Mucosa of rectum (tissue), 2 donors: Measurements from ENCODE around the gene TMBIM1.

Experiments used
- H3K27ac ChIP-seq, 2 donors: one replicate each; pipeline ENCODE4 v1.7.0; 2013; ENCODE audit warnings: inconsistent platforms in 2 of 2, low read depth in 2 of 2, low read length in 2 of 2
- H3K27me3 ChIP-seq, 2 donors: one replicate each; pipeline ENCODE4 v1.7.0; 2013; ENCODE audit warnings: low read length in 2 of 2; ENCODE audit not compliant: control insufficient read depth in 2 of 2, insufficient read depth in 2 of 2
- H3K36me3 ChIP-seq, 2 donors: one replicate each; pipeline ENCODE4 v1.7.0; 2013; ENCODE audit warnings: low read length in 2 of 2; ENCODE audit not compliant: control insufficient read depth in 2 of 2, insufficient read depth in 2 of 2
- H3K4me1 ChIP-seq, 2 donors: one replicate each; pipeline ENCODE4 v1.7.0; 2013; ENCODE audit warnings: low read length in 2 of 2, mild to moderate bottlenecking in 1 of 2; ENCODE audit not compliant: control insufficient read depth in 2 of 2, insufficient read depth in 2 of 2
- H3K4me3 ChIP-seq, 2 donors: one replicate each; pipeline ENCODE4 v1.7.0; 2013; ENCODE audit warnings: low read length in 2 of 2
- H3K9ac ChIP-seq, 2 donors: one replicate each; pipeline ENCODE4 v1.7.0; 2013; ENCODE audit warnings: low read length in 2 of 2, low read depth in 1 of 2, mild to moderate bottlenecking in 1 of 2
- H3K9me3 ChIP-seq, 2 donors: one replicate each; pipeline ENCODE4 v1.7.0; 2013; ENCODE audit warnings: low read length in 2 of 2; ENCODE audit not compliant: control insufficient read depth in 2 of 2
- donor health status: healthy.
- donor health status: Normal muscosa, but diverticular disease.

Gene TMBIM1

DNA sequence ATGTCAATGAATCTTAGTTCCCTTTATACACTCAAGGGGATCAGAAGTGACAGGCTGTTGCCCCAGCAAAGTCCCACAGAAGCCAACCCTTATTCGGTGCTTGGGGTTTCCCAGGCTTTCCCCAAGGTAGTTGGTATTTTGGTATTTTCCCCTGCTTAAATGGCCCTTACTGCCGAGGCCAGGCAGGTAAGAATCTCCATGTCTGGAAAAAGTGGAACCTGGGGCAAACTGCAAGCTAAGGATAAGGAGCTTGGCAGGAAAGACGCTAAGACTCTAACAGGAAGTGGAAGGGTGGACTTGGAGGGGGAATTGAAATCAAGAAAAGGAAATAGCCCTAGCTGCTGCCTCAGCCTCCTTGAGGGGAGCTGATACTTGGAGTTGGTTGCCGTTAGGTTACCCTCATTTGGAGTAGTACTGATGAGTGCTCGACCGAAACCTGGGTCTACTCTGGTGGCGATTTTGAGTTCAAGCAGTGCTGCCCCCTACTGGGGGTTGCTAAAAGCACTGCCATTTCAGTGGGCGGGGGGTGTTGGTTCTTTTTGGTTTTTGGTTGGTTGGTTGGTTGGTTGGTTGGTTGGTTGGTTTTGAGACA is 34.8 kb downstream of the TMBIM1 start:
- H3K4me3 ChIP-seq: no peak overlapping the region
- H3K36me3 ChIP-seq: peaks cover 35 to 42% of the 10 kb centered on the region in 2 donors
- H3K9ac ChIP-seq: no peak overlapping the region
- peaks cover 23 to 26% of the 10 kb centered on the region in 2 donors for H3K4me1 ChIP-seq
- H3K27ac ChIP-seq: peak overlapping the region in 1 of 2 donors; percentile 17
- H3K27me3 ChIP-seq: no peaks in the 10 kb centered on the region
- H3K9me3 ChIP-seq: no peaks in the 10 kb centered on the region

DNA sequence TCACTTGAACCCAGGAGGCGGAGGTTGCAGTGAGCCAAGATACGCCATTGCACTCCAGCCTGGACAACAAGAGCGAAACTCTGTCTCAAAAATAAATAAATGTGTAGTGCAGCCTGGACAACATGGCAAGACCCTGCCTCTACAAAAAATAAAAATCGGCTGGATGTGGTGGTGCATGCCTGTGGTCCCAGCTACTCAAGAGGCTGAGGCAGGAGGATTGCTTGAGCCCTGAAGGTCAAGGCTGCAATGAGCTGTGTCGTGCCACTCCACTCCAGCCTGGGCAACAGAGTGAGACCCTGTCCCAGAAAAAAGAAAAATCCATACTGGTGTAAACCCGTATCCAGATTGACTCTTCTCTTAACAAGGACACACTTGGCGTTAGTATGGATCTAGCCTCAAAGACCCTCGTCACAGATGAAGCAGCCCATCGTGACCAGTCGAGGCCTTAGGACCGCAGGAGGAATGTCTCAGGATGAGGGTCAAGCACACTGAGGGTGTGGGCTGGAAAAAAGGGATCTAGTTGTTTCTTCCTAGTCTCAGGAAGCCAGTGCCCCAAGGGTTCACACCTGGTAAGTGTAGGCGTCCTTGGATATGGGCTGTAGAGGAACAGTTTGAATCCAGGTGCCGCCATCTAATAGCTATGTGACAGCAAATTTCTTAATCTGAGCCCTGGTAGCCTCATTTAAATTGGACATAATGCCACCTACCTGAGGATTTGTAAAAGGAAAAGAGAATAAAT is 35.5 kb downstream of the TMBIM1 start:
- Histone ChIP-seq H3K9me3 (no peaks in the 10 kb centered on the region), H3K27ac (peak overlapping the region in 1 of 2 donors; percentile 17), H3K27me3 (no peaks in the 10 kb centered on the region), H3K36me3 (peaks cover 41 to 49% of the 10 kb centered on the region in 2 donors), H3K9ac (no peak overlapping the region), H3K4me3 (no peak overlapping the region), H3K4me1 (peaks cover 18 to 19% of the 10 kb centered on the region in 2 donors)

DNA sequence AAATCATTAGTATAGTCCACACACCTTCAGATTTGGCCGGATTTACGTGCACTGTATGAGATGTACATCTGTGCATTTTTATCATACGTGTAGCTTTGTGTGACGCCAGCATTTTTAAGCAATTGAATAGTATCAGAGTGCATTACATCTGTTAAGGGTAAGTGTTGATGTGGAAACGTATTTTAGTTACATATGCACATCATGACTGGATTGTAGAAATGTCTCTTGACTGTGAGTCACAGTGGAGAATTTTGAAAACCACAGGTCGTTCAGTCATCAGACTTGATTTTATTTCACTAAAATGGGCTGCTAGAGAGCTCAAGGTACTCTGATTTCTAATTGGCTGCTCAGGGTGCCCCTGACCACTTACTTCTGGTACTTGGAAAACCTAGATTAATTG is 36.9 kb downstream of the TMBIM1 start:
- no peaks in the 10 kb centered on the region for H3K27me3 ChIP-seq
- no peak overlapping the region for H3K27ac ChIP-seq
- H3K36me3 ChIP-seq: peaks cover 49 to 62% of the 10 kb centered on the region in 2 donors
- no peak overlapping the region for H3K4me3 ChIP-seq
- H3K9ac ChIP-seq: no peak overlapping the region
- H3K9me3 ChIP-seq: no peaks in the 10 kb centered on the region
- H3K4me1 ChIP-seq: peaks cover 9 to 10% of the 10 kb centered on the region in 2 donors

DNA sequence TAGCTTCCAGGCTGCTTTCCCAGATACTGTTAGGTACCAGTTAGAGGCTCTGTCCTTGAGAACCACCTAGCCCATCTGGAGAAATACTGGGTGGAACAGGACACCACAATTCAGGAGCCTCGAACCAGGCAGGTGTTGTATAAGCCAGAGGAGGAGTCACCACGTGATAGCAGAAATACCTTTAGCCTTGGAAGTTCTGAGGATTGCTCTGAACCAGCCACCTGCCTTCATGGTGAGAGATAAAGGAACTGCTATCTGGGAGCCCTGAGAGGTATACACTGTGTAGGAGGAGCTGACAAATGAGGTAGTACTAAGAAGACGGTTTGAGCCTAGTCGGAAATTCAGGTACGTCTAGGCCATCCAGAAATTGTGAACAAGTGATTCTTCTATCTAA is 39.1 kb downstream of the TMBIM1 start:
- no peak overlapping the region for H3K9ac ChIP-seq
- peaks cover 70 to 81% of the 10 kb centered on the region in 2 donors for H3K36me3 ChIP-seq
- H3K4me3 ChIP-seq: no peak overlapping the region
- no peaks in the 10 kb centered on the region for H3K27me3 ChIP-seq
- H3K9me3 ChIP-seq: no peaks in the 10 kb centered on the region
- H3K27ac ChIP-seq: no peak overlapping the region
- no peaks in the 10 kb centered on the region for H3K4me1 ChIP-seq

DNA sequence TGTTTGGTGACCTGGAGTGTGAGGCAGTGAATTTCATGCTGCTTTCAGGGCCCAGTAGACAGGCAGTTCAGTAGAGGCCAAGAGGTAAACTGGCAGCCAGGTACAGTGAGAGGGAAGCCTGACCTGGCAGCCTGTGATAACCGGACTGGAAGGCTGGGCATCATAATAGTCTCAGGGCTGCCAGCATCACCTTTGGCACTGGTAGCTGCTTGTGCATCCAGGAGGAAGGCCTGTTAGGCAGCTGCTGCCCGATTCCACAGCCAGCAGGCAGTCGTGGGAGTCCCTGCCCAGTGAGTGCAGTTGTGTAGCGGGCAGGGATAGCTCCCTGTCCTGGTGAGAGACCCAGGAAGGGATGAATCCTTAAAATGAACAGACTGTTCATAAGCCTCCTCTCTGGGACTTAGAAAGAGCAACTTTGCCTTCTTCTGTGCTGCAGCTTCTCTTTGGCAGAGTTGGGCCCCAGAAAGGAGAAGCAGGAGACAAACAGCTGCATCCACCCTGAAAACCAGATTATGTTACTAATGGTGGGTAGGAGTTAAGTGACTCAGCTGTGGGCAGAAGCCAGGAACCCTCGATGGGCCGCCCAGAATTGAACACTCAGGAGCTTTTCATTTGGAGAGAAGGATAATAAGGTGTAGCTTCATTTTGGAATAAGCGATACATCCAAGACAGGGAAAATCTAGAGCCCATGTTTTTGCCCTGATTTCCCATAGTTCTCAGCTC is 39.6 kb downstream of the TMBIM1 start:
- Histone ChIP-seq H3K9me3 (no peaks in the 10 kb centered on the region), H3K4me1 (no peaks in the 10 kb centered on the region), H3K4me3 (no peak overlapping the region), H3K36me3 (peaks cover 74 to 87% of the 10 kb centered on the region in 2 donors), H3K9ac (no peak overlapping the region), H3K27me3 (no peaks in the 10 kb centered on the region), H3K27ac (no peak overlapping the region)

DNA sequence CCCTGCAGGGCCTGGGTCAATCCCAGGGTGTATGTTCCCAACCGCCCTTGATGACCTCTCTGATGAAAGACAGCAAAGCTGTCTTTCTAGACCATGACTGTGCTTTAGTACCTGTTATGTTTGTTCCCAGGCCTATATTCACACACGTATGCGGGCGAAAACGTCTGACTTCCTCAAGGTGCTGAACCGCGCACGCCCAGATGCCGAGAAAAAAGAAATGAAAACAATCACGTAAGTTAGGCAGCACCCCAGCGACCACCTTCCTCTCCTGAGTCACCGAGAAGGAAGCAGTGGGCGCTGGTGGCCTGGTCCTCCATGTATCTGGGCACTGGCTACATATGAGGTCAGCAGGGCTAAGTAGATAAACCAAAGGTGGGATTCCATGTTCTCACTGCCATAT is 42.6 kb downstream of the TMBIM1 start:
- no peak overlapping the region for H3K4me3 ChIP-seq
- H3K36me3 ChIP-seq: peaks cover 85 to 92% of the 10 kb centered on the region in 2 donors
- no peaks in the 10 kb centered on the region for H3K9me3 ChIP-seq
- no peaks in the 10 kb centered on the region for H3K4me1 ChIP-seq
- no peaks in the 10 kb centered on the region for H3K27me3 ChIP-seq
- no peak overlapping the region for H3K27ac ChIP-seq
- no peak overlapping the region for H3K9ac ChIP-seq

DNA sequence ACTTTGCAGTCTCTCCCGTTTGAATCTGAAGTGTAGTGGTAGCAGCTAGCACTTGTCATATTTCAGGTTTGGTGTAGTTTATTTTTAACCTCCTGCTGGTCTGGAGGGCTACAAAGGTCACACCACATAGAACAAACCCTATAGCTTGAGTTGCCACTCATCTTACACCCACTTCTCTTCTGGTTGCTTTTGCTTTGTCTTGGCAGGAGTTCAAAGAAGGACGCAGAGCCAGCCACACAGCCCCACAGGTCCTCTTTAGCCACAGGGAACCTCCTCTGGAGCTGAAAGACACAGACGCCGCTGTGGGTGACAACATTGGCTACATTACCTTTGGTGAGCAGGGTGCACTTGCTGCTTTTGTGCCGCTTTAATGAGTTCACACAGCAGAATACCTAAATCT is 47.1 kb downstream of the TMBIM1 start:
- Histone ChIP-seq H3K9me3 (no peaks in the 10 kb centered on the region), H3K36me3 (peaks cover 67 to 88% of the 10 kb centered on the region in 2 donors), H3K4me1 (no peaks in the 10 kb centered on the region), H3K9ac (no peak overlapping the region), H3K27ac (no peak overlapping the region), H3K27me3 (no peaks in the 10 kb centered on the region), H3K4me3 (no peak overlapping the region)

DNA sequence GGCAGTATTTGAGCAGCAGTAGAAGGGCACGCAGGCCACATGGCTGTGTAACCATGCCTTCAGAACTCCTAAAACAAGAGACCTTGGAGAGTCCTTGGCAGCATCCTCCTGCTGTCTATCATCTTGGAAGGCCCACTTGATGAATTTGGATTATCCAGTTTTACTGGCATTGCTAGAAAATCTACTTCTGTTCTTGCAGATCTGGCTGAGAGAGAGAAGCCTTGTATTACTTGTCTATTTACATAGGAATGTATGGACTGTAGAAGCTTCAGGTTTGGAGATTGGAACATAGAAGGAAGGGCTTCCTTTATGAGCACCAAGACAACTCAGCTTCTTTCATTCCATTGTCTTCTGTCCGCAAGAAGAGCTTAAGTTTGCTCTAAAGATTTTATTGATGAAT is 47.6 kb downstream of the TMBIM1 start:
- H3K9me3 ChIP-seq: no peaks in the 10 kb centered on the region
- H3K4me3 ChIP-seq: no peak overlapping the region
- no peak overlapping the region for H3K9ac ChIP-seq
- H3K36me3 ChIP-seq: peaks cover 63 to 84% of the 10 kb centered on the region in 2 donors
- H3K27me3 ChIP-seq: no peaks in the 10 kb centered on the region
- no peak overlapping the region for H3K27ac ChIP-seq
- H3K4me1 ChIP-seq: no peaks in the 10 kb centered on the region

DNA sequence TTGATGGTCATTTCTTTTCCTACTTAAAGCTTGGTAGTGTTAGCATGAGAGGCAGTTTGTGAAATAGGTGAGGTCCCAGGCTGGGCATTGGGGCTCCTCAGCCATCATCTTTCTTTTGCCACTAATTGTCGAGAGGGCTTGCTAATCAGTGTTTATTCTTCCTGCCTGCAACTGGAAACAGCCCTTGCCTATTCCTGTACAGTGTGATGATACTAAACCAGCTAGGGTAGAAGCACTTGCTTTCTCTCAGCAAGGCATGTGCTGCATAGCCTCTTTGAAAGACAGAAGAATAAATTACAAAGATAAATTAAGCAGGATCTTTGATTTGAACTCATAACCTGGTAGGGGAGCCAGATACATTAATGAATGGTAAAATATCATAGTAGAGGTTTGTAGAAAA is 48.1 kb downstream of the TMBIM1 start:
- Histone ChIP-seq H3K4me3 (no peak overlapping the region), H3K9ac (no peak overlapping the region), H3K27me3 (no peaks in the 10 kb centered on the region), H3K27ac (no peak overlapping the region), H3K9me3 (no peaks in the 10 kb centered on the region), H3K36me3 (peaks cover 61 to 82% of the 10 kb centered on the region in 2 donors), H3K4me1 (no peaks in the 10 kb centered on the region)

DNA sequence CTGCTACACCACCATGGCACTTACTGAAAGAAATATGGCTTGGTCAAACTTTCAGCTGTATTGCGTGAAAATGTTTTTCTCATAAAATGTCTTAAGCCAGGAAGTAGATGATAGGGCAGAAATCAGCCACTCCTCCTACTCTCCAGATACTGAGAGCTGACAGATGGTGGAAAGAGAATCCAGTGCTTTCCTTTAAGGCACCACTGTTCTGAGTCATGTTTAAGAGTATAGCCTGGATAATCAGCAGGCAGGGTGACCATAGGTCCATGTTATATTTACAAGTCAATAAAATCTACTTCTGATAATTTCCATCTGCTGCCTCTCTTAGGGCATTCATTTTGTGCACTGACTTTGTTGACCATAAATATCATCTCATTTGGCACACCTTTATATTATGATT is 53.4 kb downstream of the TMBIM1 start:
- Histone ChIP-seq H3K27ac (peak overlapping the region; percentile 31 to 39), H3K4me1 (no peaks in the 10 kb centered on the region), H3K9me3 (no peaks in the 10 kb centered on the region), H3K9ac (no peak overlapping the region), H3K36me3 (peaks cover 53 to 79% of the 10 kb centered on the region in 2 donors), H3K4me3 (no peak overlapping the region), H3K27me3 (no peaks in the 10 kb centered on the region)
